GM19239 (cell line): ENCODE results near the gene ECHS1.
A peak's percentile ranks its signal among the peaks of the same experiment; 100 is the strongest.
"Not testable (repeated sequence)": the region's sequence is repeated elsewhere in the genome, so short reads cannot be mapped to it uniquely, and the experiment has no call there.

Experiments
- DNase-seq: peaks from one replicate; pipeline ENCODE4 v3.0.0; 2011; ENCODE audit warnings: low spot score; ENCODE audit not compliant: insufficient read length
- FAIRE-seq: peaks from 2 replicates; lab custom pipeline; 2011; peaks lifted over from hg19 to GRCh38; lab: Jason Lieb, UNC

ECHS1 gene

GRCh38 chr10:133379801-133380666 lies 6.9 kb upstream of the ECHS1 start:
- no peak for FAIRE-seq

GRCh38 chr10:133379152-133379800 lies 6.1 kb upstream of the ECHS1 start, which contains the start of gene PAOX:
PAOX (plus strand) TSS chr10:133379262; CDS start chr10:133379317, 55 bp downstream.
- FAIRE-seq, result no peak
- DNase-seq, result peak; percentile 92

More at GRCh38 chr10:133379801-133380666, 6.9 kb upstream of the ECHS1 start:
- DNase-seq, result no peak

GRCh38 chr10:133378251-133379096 lies 5.3 kb upstream of the ECHS1 start:
- DNase-seq, result peak; percentile 64
- FAIRE-seq, result peak; percentile 82

- DNase-seq (no peak), FAIRE-seq (no peak)
Measured at GRCh38 chr10:133377818-133378250, 4.7 kb upstream of the ECHS1 start.

- FAIRE-seq (no peak), DNase-seq (no peak)
Measured at GRCh38 chr10:133377025-133377817, 4.1 kb upstream of the ECHS1 start.

GRCh38 chr10:133376183-133376582 lies 3.0 kb upstream of the ECHS1 start:
- FAIRE-seq, DNase-seq: not testable (repeated sequence)

GRCh38 chr10:133375357-133376115 lies 2.4 kb upstream of the ECHS1 start:
- FAIRE-seq (no peak), DNase-seq (no peak)

- no peak for FAIRE-seq
Measured at GRCh38 chr10:133372507-133372906, 647 bp downstream of the ECHS1 start.

GRCh38 chr10:133370030-133370786 lies 2.9 kb downstream of the ECHS1 start:
- FAIRE-seq (no peak), DNase-seq (no peak)

More at GRCh38 chr10:133372507-133372906, 647 bp downstream of the ECHS1 start:
- no peak for DNase-seq

- FAIRE-seq (no peak), DNase-seq (no peak)
Measured at GRCh38 chr10:133368153-133368552, 5.0 kb downstream of the ECHS1 start.

- not testable (repeated sequence) for DNase-seq, FAIRE-seq
Measured at GRCh38 chr10:133367461-133367860, 5.7 kb downstream of the ECHS1 start.

GRCh38 chr10:133366751-133367150 lies 6.4 kb downstream of the ECHS1 start:
- no peak for DNase-seq
- no peak for FAIRE-seq

- FAIRE-seq (no peak), DNase-seq (no peak)
Measured at GRCh38 chr10:133366130-133366478, 7.0 kb downstream of the ECHS1 start.

GRCh38 chr10:133365461-133366129 lies 7.6 kb downstream of the ECHS1 start:
- FAIRE-seq, result no peak

GRCh38 chr10:133364645-133365431 lies 8.3 kb downstream of the ECHS1 start:
- DNase-seq, result no peak
- FAIRE-seq, result no peak

More at GRCh38 chr10:133365461-133366129, 7.6 kb downstream of the ECHS1 start:
- no peak for DNase-seq

- DNase-seq (no peak), FAIRE-seq (no peak)
Measured at GRCh38 chr10:133362846-133363245, 10.3 kb downstream of the ECHS1 start.
